Measurements from ENCODE around the gene RAB15.

The RAB15 gene

GRCh38 chr14:64943556-64943955 lies 28.6 kb downstream of the RAB15 start:
- no peak overlapping the region for H3K4me3 ChIP-seq
- peak overlapping the region in 7 of 21 experiments; percentile 21 to 73 (median 63) for H3K27ac ChIP-seq

- Histone ChIP-seq H3K4me3 (peak within 1 kb of the TSS in 3 of 7 experiments; percentile 8 to 33 (median 15)), H3K27ac (peak within 1 kb of the TSS in 18 of 21 experiments; percentile 4 to 75 (median 52))
Measured at GRCh38 chr14:64942531-64943111, 29.5 kb downstream of the RAB15 start, which contains the start of gene GPX2. Gene GPX2, minus strand, starts transcription at chr14:64942745. Its CDS starts 19 bp downstream, at chr14:64942726.

DNA sequence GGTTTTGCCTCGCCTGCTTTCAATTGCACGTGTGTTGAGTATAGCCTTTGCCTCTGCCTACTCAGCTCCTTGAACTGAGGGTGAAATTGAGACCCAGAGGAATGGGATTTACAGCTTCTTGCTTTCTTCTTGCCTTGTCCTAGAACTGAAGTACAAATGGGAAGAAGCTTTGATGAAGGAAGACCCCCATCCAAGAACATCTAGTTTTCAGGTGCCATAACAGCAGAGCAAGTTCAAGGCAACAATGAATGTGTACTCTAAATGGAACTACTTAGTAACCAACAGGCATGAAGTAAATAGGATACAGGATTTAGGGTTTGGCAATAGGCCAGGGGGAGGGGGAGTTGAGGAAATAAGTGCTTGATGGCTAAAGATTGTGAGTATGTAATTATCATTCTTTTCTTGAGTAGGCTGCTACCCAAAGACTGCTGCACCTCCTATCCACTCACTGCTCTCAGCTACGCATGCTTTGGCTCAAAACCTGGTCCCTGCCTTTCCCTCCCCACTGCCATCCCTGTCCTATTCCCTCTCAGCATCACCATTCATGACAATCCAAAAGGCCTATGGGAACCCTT lies 31.7 kb downstream of the RAB15 start:
- no peak overlapping the region for H3K4me3 ChIP-seq
- H3K27ac ChIP-seq: no peak overlapping the region

DNA sequence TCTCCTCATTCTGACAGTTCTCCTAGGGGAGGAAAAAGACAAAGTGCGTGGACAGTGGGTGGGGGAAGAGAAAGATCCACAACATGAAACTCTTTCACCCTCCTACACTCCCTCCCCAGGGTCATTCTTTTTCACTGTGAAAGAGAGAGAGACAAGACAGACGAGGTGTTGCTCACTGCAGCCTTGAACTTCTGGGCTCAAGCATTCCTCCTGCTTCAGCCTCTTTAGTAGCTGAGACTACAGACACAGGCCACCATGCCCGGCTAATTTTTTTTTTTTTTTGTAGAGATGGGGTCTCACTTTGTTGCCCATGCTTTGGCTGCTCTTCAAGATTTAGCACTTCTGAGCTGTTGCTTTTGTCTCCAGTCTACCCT lies 32.3 kb downstream of the RAB15 start:
- no peak overlapping the region for H3K4me3 ChIP-seq
- no peak overlapping the region for H3K27ac ChIP-seq

DNA sequence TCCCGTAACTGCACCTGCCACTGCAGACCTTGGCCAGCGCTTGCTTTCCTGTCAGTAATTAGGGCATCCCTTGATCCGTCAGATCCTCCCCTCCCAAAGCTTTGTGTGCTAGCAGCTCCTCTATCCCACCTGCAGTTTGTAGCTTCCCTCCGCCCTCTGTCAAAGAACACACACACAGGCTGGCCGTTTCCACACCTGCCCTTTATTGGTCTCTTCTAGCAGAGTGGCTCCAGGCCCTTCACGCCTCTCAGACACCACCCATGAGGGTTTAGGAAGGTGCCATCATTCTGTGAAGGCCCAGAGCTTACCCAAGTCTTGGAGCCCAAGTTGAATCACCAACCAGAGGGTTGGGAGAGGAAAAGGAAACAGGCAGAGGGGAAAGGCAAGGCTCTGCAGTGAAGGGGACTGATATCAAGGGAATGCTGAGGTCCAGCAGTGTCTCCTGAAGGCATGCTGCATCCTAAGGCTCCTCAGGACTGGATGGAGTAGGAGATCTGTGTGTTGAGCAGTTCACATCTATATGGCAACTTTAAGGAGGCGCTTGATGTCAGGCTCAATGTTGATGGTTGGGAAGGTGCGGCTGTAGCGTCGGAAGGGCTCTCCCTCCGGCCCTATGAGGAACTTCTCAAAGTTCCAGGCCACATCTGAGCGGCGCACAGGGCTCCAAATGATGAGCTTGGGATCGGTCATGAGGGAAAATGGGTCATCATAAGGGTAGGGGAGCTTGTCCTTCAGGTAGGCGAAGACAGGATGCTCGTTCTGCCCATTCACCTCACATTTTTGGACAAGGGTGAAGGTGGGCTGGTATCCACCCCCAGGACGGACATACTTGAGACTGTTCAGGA lies 32.9 kb downstream of the RAB15 start:
- Histone ChIP-seq H3K4me3 (no peak overlapping the region), H3K27ac (no peak overlapping the region)

GRCh38 chr14:64937821-64938193 lies 34.3 kb downstream of the RAB15 start:
- Histone ChIP-seq H3K27ac (no peak overlapping the region), H3K4me3 (no peak overlapping the region)

DNA sequence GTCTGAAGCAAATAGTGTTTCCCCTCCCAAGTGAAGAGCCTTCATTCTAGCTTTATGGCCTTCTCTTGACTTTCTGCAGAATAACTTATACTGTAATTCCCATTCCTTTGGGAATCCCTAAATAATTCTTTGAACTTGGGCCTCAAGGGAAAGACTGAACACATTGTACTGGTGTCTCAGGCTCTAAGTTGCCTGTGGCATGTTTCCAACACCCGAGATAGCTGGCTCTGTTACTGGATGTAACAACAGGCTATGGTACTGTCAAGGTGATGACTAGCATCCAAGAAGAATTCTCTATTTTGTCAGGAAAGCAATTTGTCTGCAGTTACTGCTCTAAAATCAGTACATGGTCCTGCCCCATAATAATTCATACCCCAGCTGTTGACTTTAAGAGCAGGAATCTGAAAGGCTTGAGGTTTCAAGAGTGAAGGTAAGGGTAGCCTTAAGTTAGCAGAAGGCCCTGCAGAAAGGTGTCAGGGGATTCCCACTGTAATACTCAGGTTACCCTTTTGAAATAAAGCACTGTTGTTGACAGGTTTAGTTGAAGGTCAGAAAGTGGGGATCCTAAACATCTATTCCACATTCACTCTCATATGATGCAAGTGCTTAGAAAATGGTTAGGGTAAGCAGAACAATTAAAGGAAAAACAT lies 34.8 kb downstream of the RAB15 start:
- Histone ChIP-seq H3K4me3 (no peak overlapping the region), H3K27ac (no peak overlapping the region)

GRCh38 chr14:64935508-64935907 lies 36.6 kb downstream of the RAB15 start:
- no peak overlapping the region for H3K4me3 ChIP-seq
- H3K27ac ChIP-seq: peak overlapping the region in 3 of 21 experiments; percentile 6 to 47 (median 9)

DNA sequence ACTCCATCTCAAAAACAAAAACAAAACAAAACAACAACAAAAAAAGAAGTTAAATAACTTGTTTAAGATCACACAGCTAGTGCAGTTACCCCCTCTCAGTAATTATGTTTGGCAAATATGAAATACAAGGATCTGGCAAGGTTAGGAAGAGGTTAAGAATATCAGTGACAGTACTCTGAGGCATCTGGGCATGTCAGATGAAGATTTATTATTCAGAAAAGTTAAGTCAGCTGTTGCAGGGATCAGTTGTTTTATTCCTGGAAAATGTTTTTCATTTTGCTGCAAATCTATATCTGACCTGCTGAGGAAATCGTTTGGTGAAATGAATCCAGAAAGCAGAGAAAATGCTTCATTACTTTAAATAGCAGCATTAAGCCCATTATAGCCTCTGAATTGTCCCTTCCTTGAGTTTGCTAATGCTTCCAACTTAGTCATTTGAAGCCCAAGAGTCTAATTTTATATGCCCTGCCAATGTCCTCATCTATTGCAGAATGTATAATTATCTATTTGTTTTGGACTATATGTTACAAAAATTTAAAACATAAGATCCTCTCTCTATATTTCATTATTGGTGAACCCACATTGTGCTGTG lies 37.7 kb downstream of the RAB15 start:
- Histone ChIP-seq H3K27ac (no peak overlapping the region), H3K4me3 (no peak overlapping the region)

DNA sequence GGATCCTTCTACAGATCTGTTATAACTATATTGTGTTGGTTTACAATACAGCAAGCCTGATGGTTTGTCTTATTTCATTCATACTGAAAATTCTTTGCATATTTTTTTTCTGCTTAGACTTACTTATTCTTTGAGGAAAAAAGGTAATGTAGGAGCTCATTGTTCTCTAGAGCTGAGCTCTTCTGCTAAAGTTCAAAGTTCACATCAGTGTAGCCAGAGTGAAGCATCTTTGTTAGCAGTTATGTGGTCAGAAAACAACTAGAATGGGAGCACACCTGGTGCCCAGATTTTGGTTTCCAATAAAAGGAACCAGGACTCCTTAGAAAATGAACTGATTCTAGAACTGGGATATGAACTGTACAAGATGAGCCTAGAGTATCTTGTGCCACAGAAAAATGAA lies 39.9 kb downstream of the RAB15 start:
- Histone ChIP-seq H3K4me3 (no peak overlapping the region), H3K27ac (no peak overlapping the region)

- peak overlapping the region in 7 of 21 experiments; percentile 3 to 56 (median 28) for H3K27ac ChIP-seq
- no peak overlapping the region for H3K4me3 ChIP-seq
Measured at GRCh38 chr14:64931123-64931522, 41.0 kb downstream of the RAB15 start.

DNA sequence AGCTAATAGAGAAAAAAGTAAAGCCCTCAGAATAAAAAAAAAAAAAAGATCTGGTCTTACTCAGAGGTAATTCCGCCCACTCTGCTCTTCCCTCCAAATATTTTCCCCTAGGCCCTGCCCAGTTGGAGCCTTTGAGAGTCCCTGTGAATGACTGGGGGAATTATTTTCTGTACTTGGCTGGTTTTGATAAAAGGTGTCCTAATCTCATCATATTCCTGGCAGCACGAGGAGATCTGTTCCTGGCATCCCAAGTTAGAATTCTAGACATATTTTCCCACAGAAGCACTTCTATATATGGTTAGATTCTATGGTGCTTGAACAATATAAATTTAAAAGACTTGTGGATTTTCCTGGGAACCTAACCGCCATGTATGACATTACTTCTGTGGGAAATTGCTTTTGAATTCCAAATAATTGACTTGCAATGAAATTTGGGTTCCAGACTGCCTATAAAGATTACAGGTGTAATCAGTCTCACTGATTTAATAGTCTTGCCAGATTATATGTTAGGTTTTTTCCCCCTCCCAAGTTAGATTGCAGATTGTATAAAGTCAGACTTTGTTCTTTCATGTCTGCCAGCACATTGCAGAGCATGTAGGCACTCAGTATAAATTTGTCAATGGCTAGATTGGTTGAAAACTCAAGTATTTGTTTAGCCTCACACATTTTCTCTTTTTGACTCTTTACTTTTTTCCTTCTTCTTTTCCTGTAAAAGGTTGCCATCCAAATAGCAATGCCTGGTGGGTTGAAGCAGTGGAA lies 41.9 kb downstream of the RAB15 start:
- H3K27ac ChIP-seq: peak overlapping the region in 6 of 21 experiments; percentile 35 to 79 (median 56)

DNA sequence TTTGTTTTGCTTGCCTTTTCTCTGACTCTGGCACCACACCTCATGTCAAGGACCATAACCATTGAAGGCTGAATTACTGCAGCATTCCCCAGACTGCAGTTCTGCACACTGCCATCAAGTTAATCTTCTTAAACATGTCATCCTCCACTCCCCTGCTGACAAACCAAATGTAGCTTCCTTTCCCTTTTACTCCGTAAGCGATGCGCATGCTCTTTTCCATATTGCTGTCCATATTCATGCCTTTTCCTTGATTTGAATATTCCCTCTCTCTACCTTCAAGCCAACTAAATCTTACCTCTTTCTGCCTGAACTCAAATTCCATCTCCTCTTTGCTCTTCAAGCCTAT lies 43.1 kb downstream of the RAB15 start:
- peak overlapping the region in 9 of 21 experiments; percentile 1 to 79 (median 52) for H3K27ac ChIP-seq
- H3K4me3 ChIP-seq: no peak overlapping the region

More for the DNA sequence above, 41.9 kb downstream of the RAB15 start:
- H3K4me3 ChIP-seq: no peak overlapping the region

- Histone ChIP-seq H3K4me3 (no peak overlapping the region), H3K27ac (peak overlapping the region in 9 of 21 experiments; percentile 1 to 79 (median 52))
Measured at GRCh38 chr14:64928239-64929013, 43.7 kb downstream of the RAB15 start.

DNA sequence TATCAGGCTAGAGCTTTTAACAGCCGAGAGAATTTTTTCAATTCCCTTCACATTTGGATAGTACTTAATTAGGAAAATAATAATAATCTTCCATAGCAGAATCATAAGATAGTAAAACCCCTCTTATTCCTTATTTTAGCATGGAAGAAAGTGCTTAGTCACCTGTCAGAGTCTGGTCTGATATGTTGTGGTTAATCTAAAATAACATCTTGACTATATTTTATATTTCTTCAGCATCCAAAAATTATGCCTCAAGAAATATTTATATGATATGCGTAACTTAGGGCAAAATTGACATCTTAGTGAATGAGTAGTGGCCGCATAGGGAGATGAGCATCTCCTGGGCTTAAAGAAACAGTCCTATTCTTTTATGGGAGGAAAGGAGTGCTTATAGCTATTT lies 45.1 kb downstream of the RAB15 start:
- Histone ChIP-seq H3K27ac (peak overlapping the region in 1 of 21 experiments; percentile 3), H3K4me3 (no peak overlapping the region)

DNA sequence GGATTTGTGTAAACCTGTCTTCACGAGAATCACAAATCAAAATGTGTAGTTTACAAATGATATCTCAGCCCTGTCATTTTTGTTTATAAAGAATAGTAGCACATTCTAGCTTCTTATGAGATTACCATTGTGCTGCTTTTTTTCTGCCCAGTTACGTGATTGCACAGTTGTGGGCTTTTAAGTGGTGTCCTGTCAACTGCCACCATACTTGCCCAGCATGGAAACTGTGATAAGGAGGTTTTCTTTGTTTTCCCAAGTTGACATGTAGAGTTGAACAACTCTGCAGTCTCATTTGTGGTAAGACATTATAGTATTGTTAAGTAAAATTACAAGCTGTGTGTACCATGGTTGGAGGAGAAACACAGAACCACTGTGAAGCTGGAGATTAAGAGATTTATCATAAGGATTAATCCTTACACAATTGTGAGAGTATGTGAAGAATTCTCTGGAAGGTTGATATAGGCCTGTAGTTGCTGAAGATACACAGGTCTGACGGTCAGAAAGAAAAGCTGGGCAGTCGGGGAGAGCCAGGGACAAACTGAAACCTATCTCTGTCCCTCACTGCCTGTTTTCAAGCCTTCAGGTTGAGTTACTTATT lies 45.6 kb downstream of the RAB15 start:
- Histone ChIP-seq H3K4me3 (no peak overlapping the region), H3K27ac (no peak overlapping the region)

GRCh38 chr14:64923015-64923414 lies 49.1 kb downstream of the RAB15 start:
- no peak overlapping the region for H3K27ac ChIP-seq
- no peak overlapping the region for H3K4me3 ChIP-seq

DNA sequence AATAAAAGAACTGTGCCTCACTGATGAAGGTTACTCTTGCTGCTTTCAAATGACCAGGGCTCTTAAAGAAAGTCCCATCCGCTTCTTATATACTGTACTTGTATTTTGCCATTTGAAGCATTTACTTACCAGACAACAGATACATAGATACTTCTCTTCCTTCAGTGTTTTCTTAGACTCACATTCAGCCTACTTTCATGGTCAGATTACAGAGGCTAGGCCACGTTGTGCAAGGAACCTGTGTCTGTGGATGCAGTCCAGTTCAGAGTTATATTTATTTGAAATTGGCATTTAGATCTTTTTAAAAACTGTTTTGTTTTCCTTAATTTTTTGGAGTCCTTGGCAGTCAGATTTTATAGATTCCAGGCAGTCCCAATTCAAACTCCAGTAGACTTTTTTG lies 51.7 kb downstream of the RAB15 start:
- H3K4me3 ChIP-seq: no peak overlapping the region
- no peak overlapping the region for H3K27ac ChIP-seq

Measured in skin epidermis (tissue), 12 donors.